OCI-LY7 (cell line): ENCODE measurements around the gene TICAM2.

ENCODE experiments used
- CTCF ChIP-seq: fragments of 200-600 bp; sonication (generic); conservative IDR thresholded peaks from 2 replicates; pipeline ENCODE4 v1.5.1; 2014; ENCODE audit warnings: mild to moderate bottlenecking, antibody characterized with exemption, low read length, moderate library complexity, mixed read lengths
- EZH2phosphoT487 ChIP-seq: fragments of 200-600 bp; sonication (generic); IDR thresholded peaks from 2 replicates; pipeline ENCODE4 v1.6.1; 2018; ENCODE audit warnings: low read depth, borderline replicate concordance, mild to moderate bottlenecking, mixed run types, antibody characterized with exemption, low read length, moderate library complexity, mixed read lengths

- no peak for TF ChIP-seq CTCF
- TF ChIP-seq EZH2phosphoT487 = no peak
Measured at GRCh38 chr5:115532517-115532916, 69.8 kb downstream of the TICAM2 start.
